K562 (cell line): Measurements from ENCODE around the gene CCDC97. TPM values are rescaled to one million over a fixed set of nuclear protein-coding genes. Genes with fewer than 3 reads are reported as not detected.
A peak's percentile ranks its signal among the peaks of the same experiment; 100 is the strongest.

ENCODE experiments used
- ATAC-seq: fragments of 200-7000 bp; cut with Tn5 transposase; 3 replicates; pipeline ENCODE4 v1.9.1; 2020; ENCODE audit warnings: moderate library complexity
- BruUV-seq: library from RNA; stranded (reverse); fragments of 400-500 nt; replicated peaks from 2 replicates; lab custom pipeline; 2021; lab: Mats Ljungman, UMichigan
- CTCF ChIA-PET: fragments of 300-600 bp; formaldehyde crosslinking; extraction: SDS; loops from one replicate; lab custom pipeline; 2021; ENCODE audit warnings: low intra/inter-chr PET ratio; lab: Yijun Ruan, JAX
- POLR2A ChIA-PET: fragments of 300-600, 350-650 bp; sonication (Branson Sonifier 250); formaldehyde crosslinking; extraction: SDS; loops from one replicate; lab custom pipeline; 2021; ENCODE audit warnings: antibody characterized with exemption, inconsistent platforms; lab: Yijun Ruan, JAX
- DNase-seq, 4 experiments: peaks; one replicate each; pipeline versions ENCODE4 v3.0.0 to v3.0.0-alpha.2; 2011 to 2018; ENCODE audit warnings: low spot score in 3 of 4, mixed read lengths in 3 of 4; ENCODE audit errors: extremely low read depth in 1 of 4
- FAIRE-seq: peaks from 2 replicates; lab custom pipeline; 2011; peaks lifted over from hg19 to GRCh38; lab: Jason Lieb, UNC
- H2AFZ ChIP-seq: 2 replicates; pipeline ENCODE4 v1.6.0; 2011; ENCODE audit warnings: low read depth, low read length, control low read depth, inconsistent platforms
- H3K27ac ChIP-seq: fragments of 200-600 bp; 3 replicates; pipeline ENCODE4 v1.8.0; 2011; ENCODE audit warnings: low read depth, mild to moderate bottlenecking, control low read depth, inconsistent platforms, low read length, moderate library complexity, mixed read lengths; ENCODE audit errors: extremely low read depth
- H3K27me3 ChIP-seq, 2 experiments: fragments of 300-600 bp in 1 of 2; 2 replicates in 1 of 2; 3 replicates in 1 of 2; pipeline versions ENCODE4 v1.6.0 to v1.8.0; 2011; ENCODE audit warnings: inconsistent platforms in 2 of 2, low read length in 2 of 2, mild to moderate bottlenecking in 1 of 2, mixed read lengths in 1 of 2, moderate library complexity in 1 of 2; ENCODE audit not compliant: control insufficient read depth in 2 of 2, insufficient read depth in 2 of 2
- H3K36me3 ChIP-seq: fragments of 300-600 bp; 3 replicates; pipeline ENCODE4 v1.8.0; 2011; ENCODE audit warnings: mild to moderate bottlenecking, low read length, inconsistent platforms; ENCODE audit not compliant: control insufficient read depth, insufficient read depth
- H3K4me1 ChIP-seq, 2 experiments: fragments of 200-600 bp in 1 of 2; replicated peaks in 1 of 2; 2 replicates in 1 of 2; 3 replicates in 1 of 2; pipeline versions ENCODE4 v1.5.1 to v1.8.0; 2011; ENCODE audit warnings: inconsistent platforms in 2 of 2, low read length in 2 of 2, mild to moderate bottlenecking in 1 of 2, mixed read lengths in 1 of 2, moderate library complexity in 1 of 2; ENCODE audit not compliant: control insufficient read depth in 2 of 2, insufficient read depth in 2 of 2
- H3K4me2 ChIP-seq: 2 replicates; pipeline ENCODE4 v1.6.1; 2011; ENCODE audit warnings: low read length, control low read depth, inconsistent platforms, mixed read lengths; ENCODE audit not compliant: insufficient read depth
- H3K4me3 ChIP-seq: fragments of 200-600 bp; sonication (generic), shearing (Covaris generic); 2 replicates; pipeline ENCODE4 v1.5.1; 2016; ENCODE audit warnings: control low read depth, inconsistent platforms
- H3K79me2 ChIP-seq: fragments of 200-600 bp; 3 replicates; pipeline ENCODE4 v1.8.0; 2011; ENCODE audit warnings: low read length, inconsistent platforms; ENCODE audit not compliant: control insufficient read depth, insufficient read depth
- H3K9ac ChIP-seq, 2 experiments: 2 replicates each; pipeline versions ENCODE4 v1.6.0 to v1.6.1; 2011; ENCODE audit warnings: low read depth in 2 of 2, low read length in 2 of 2, control low read depth in 1 of 2, inconsistent platforms in 1 of 2, mild to moderate bottlenecking in 1 of 2, mixed read lengths in 1 of 2; ENCODE audit not compliant: insufficient read depth in 1 of 2
- H3K9me1 ChIP-seq: one replicate; pipeline ENCODE4 v1.6.0; 2011; ENCODE audit warnings: inconsistent platforms, mild to moderate bottlenecking, low read length, moderate library complexity; ENCODE audit not compliant: control insufficient read depth, insufficient read depth
- H3K9me3 ChIP-seq: replicated peaks from 2 replicates; pipeline ENCODE4 v1.5.1; 2011; ENCODE audit warnings: low read depth, low read length, inconsistent platforms; ENCODE audit not compliant: control insufficient read depth, insufficient read depth
- H4K20me1 ChIP-seq: replicated peaks from 2 replicates; pipeline ENCODE4 v1.6.1; 2011; ENCODE audit warnings: low read length, inconsistent platforms, mixed read lengths; ENCODE audit not compliant: control insufficient read depth, insufficient read depth
- ASH1L ChIP-seq: fragments of 450-650 bp; IDR thresholded peaks from 2 replicates; pipeline ENCODE4 v1.6.1; 2018; ENCODE audit warnings: borderline replicate concordance, mild to moderate bottlenecking, low read depth; ENCODE audit not compliant: partially characterized antibody
- CEBPG ChIP-seq, 3 experiments: fragments of 200-800 bp in 1 of 3; sonication (Bioruptor generic) in 1 of 3; sonication (generic) in 1 of 3; formaldehyde crosslinking in 1 of 3; IDR thresholded peaks in 2 of 3; conservative IDR thresholded peaks in 1 of 3; 2 replicates each; pipeline versions ENCODE4 v1.6.1 to v1.8.0; 2016 to 2022; ENCODE audit warnings: missing compliant biosample characterization in 2 of 3, missing genetic modification characterization in 2 of 3, mild to moderate bottlenecking in 1 of 3, missing genetic modification reagents in 1 of 3
- E2F8 ChIP-seq: fragments of 450-650 bp; IDR thresholded peaks from 2 replicates; pipeline ENCODE4 v1.7.1; 2018; ENCODE audit warnings: mild to moderate bottlenecking, low read depth; ENCODE audit not compliant: partially characterized antibody
- FOXJ3 ChIP-seq: sonication (generic); formaldehyde crosslinking; IDR thresholded peaks from 2 replicates; pipeline ENCODE4 v1.4.0; 2020; ENCODE audit warnings: mild to moderate bottlenecking, missing genetic modification reagents
- GATAD2B ChIP-seq: fragments of 450-650 bp; IDR thresholded peaks from 2 replicates; pipeline ENCODE4 v1.6.1; 2017; ENCODE audit warnings: mild to moderate bottlenecking, borderline replicate concordance
- IRF9 ChIP-seq: fragments of 450-650 bp; IDR thresholded peaks from 2 replicates; pipeline ENCODE4 v1.6.1; 2016; ENCODE audit warnings: missing biosample characterization, missing genetic modification characterization
- KLF1 ChIP-seq: fragments of 450-650 bp; IDR thresholded peaks from 2 replicates; pipeline ENCODE4 v1.6.1; 2016; ENCODE audit warnings: missing genetic modification characterization, missing compliant biosample characterization
- MEIS2 ChIP-seq: fragments of 450-650 bp; IDR thresholded peaks from 2 replicates; pipeline ENCODE4 v1.6.1; 2014; ENCODE audit warnings: mild to moderate bottlenecking; ENCODE audit not compliant: partially characterized antibody
- PRMT5 ChIP-seq: sonication (generic); formaldehyde crosslinking; IDR thresholded peaks from 2 replicates; pipeline ENCODE4 v1.5.0; 2020; ENCODE audit warnings: missing genetic modification reagents
- SMAD4 ChIP-seq: fragments of 250-450 bp; sonication (Bioruptor Pico); conservative IDR thresholded peaks from 2 replicates; pipeline ENCODE4 v1.8.0; 2021; ENCODE audit warnings: inconsistent platforms, mild to moderate bottlenecking, moderate library complexity
- SMARCA4 ChIP-seq: fragments of 450-650 bp; IDR thresholded peaks from 2 replicates; pipeline ENCODE4 v1.6.1; 2016
- TCF7 ChIP-seq: sonication (generic); IDR thresholded peaks from 2 replicates; pipeline ENCODE4 v1.6.1; 2016; ENCODE audit warnings: antibody characterized with exemption, borderline replicate concordance
- XRCC4 ChIP-seq: IDR thresholded peaks from one replicate; pipeline ENCODE4 v1.6.1; 2011; ENCODE audit not compliant: insufficient read depth, insufficient read length; ENCODE audit errors: extremely low read depth
- ZNF12 ChIP-seq: sonication (generic); formaldehyde crosslinking; IDR thresholded peaks from 2 replicates; pipeline ENCODE4 v1.4.0; 2020; ENCODE audit warnings: mild to moderate bottlenecking, missing genetic modification reagents
- WGBS: fragments of 100-300 bp; shearing (Covaris generic); methylation state at CpG from one replicate; pipeline ENCODE4 v1.1.6; 2016; ENCODE audit warnings: low coverage, mixed read lengths; ENCODE audit not compliant: insufficient coverage; ENCODE audit errors: missing lambda C conversion rate; 5-methylcytosine and 5-hydroxymethylcytosine counted together
- in situ Hi-C: fragments of 300-500 bp; cut with MboI; formaldehyde crosslinking; loops from 4 replicates; pipeline ENCODE4 v1.15.0; 2018; ENCODE audit warnings: inconsistent platforms, mixed read lengths
- intact Hi-C: fragments of 100-400 bp; cut with micrococcal nuclease; formaldehyde crosslinking; loops from 2 replicates; pipeline ENCODE4 v1.14.2; 2022
- polyA plus RNA-seq, 8 experiments: library from polyadenylated mRNA; depleted of rRNA in 4 of 8; stranded (reverse) in 5 of 8; unstranded in 3 of 8; fragments of >200 nt; fragmentation: Nextera tagmentation in 2 of 8; fragmentation: Illumina TruSeq in 1 of 8; extraction: Ambion mirVana in 2 of 8; extraction: Trizol in 1 of 8; gene quantifications; 2 replicates each; pipeline versions ENCODE4 v1.2.1 to v1.2.3, GENCODE V29; 2011 to 2014; ENCODE audit warnings: inconsistent platforms in 1 of 8, missing spikeins in 1 of 8
- total RNA-seq, 7 experiments: library from RNA; depleted of rRNA in 6 of 7; stranded (reverse); fragments of >200 nt in 6 of 7; fragmentation: Illumina TruSeq in 2 of 7; extraction: Trizol in 2 of 7; gene quantifications; 2 replicates each; pipeline versions ENCODE4 v1.2.1 to v1.2.3, GENCODE V29; 2011 to 2021; ENCODE audit warnings: low replicate concordance in 1 of 7
- TF ChIP-seq, protein P1 (sequence below): sonication (generic); formaldehyde crosslinking; IDR thresholded peaks from 2 replicates; pipeline ENCODE4 v1.8.0; 2022; ENCODE audit warnings: missing genetic modification reagents, mild to moderate bottlenecking, moderate library complexity, borderline replicate concordance
- TF ChIP-seq, protein P2 (sequence below): IDR thresholded peaks from 3 replicates; pipeline ENCODE4 v1.6.1; 2011; ENCODE audit warnings: borderline replicate concordance, mild to moderate bottlenecking; ENCODE audit not compliant: insufficient read length, insufficient read depth

Gene CCDC97
- total and polyA plus RNA-seq, 9 of the 15 experiments (the other 6 are each of a cell fraction or from before 2014, with no cell fraction given) = 0.60 to 16.5 (median 7.0) TPM

DNA sequence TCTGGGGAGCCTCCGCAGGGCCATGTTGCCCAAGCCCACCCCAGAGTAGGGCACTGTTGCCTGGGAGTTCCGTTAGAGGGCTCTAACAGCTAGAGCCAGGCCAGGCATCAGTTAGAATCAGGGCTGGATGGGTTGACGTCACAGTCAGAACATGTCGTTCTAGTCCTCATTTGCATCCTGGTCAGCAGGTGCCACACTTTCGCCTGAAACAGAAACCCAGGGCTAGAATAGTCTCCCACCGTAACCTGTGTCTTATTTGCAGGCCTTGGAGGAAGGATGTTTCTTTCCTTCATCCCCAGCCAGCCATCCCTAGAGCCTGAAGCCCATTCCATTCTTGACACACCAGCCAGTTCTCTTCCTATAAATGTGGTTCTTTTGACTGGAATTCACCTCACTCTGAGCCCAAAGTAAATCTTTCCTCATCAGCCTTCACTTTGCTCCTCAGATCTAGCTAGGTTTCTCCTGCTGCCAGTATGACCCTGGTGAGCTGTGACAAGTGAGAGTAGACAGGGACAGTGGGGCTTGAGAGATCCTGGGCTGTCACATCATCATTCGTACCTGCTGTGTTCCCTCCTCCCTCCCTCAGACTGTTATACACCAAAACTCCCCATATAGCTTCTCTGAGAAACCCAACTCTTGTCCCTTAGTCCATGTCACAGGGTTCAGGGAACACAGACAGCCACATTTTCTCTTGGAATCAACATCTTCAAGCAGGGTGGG, 12.2 kb upstream of the CCDC97 start:
- no peaks in the 10 kb centered on the region for H3K9me3 ChIP-seq
- peaks cover 100% of the 10 kb centered on the region for H3K36me3 ChIP-seq
- 83% methylated on average over 7 of the region's 7 CpGs for WGBS
- BruUV-seq = TSS peak; percentile 15
- H3K27me3 ChIP-seq = no peaks in the 10 kb centered on the region
- in situ Hi-C loops = no loop called here
- H4K20me1 ChIP-seq = peaks cover 7% of the 10 kb centered on the region; the same call in 1 of the 2 replicates
- H3K4me2 ChIP-seq = no peak overlapping the region
- H3K79me2 ChIP-seq = peaks cover 6% of the 10 kb centered on the region; the same call in 1 of the 3 replicates
- DNase-seq (no peak), ATAC-seq (no peak), FAIRE-seq (no peak)
- H3K9ac ChIP-seq = no peak overlapping the region
- CTCF ChIA-PET = no interaction called here
- H3K4me3 ChIP-seq = no peak overlapping the region
- no peak overlapping the region for H3K27ac ChIP-seq
- no peaks in the 10 kb centered on the region for H3K9me1 ChIP-seq
- no peak overlapping the region for H2AFZ ChIP-seq
- no peak for TF ChIP-seq TCF7
- TF ChIP-seq KLF1 (tag) = no peak
- no peak for TF ChIP-seq PRMT5 (CRISPR knock-in tag)
- TF ChIP-seq, protein P1, sequence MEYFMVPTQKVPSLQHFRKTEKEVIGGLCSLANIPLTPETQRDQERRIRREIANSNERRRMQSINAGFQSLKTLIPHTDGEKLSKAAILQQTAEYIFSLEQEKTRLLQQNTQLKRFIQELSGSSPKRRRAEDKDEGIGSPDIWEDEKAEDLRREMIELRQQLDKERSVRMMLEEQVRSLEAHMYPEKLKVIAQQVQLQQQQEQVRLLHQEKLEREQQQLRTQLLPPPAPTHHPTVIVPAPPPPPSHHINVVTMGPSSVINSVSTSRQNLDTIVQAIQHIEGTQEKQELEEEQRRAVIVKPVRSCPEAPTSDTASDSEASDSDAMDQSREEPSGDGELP (CRISPR knock-in tag) = no peak
- TF ChIP-seq CEBPG (CRISPR knock-in tag; IDR thresholded peaks at IDR 0.05) = no peak
- no peak for TF ChIP-seq CEBPG (tag; conservative IDR thresholded peaks at IDR 0.05 in 1 of 2, IDR thresholded peaks at IDR 0.05 in 1 of 2)
- no peak for TF ChIP-seq FOXJ3 (CRISPR knock-in tag)
- no peak for TF ChIP-seq MEIS2
- no peak for TF ChIP-seq E2F8
- TF ChIP-seq GATAD2B = no peak
- TF ChIP-seq SMARCA4 = no peak
- TF ChIP-seq ZNF12 (CRISPR knock-in tag) = no peak
- TF ChIP-seq, protein P2, sequence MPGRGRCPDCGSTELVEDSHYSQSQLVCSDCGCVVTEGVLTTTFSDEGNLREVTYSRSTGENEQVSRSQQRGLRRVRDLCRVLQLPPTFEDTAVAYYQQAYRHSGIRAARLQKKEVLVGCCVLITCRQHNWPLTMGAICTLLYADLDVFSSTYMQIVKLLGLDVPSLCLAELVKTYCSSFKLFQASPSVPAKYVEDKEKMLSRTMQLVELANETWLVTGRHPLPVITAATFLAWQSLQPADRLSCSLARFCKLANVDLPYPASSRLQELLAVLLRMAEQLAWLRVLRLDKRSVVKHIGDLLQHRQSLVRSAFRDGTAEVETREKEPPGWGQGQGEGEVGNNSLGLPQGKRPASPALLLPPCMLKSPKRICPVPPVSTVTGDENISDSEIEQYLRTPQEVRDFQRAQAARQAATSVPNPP = no peak
- no peak for TF ChIP-seq XRCC4
- TF ChIP-seq IRF9 (tag) = no peak
- no peak for TF ChIP-seq SMAD4 (CRISPR knock-in tag)
- TF ChIP-seq ASH1L = no peak
- TF ChIP-seq, all 486 proteins: peak for 0
- intact Hi-C loops = no loop called here
- H3K4me1 ChIP-seq = no peaks in the 10 kb centered on the region
- POLR2A ChIA-PET = interaction anchor here (1.1 to 1.8 kb wide), 6 partner anchors 9 to 35 kb away, joined by 3 to 6 read pairs (median 4); no protein-coding TSS in a partner anchor
